Smooth muscle cell (in vitro differentiated cells): ENCODE results near the gene ALK. TPM values are rescaled to one million over a fixed set of nuclear protein-coding genes. Genes with fewer than 3 reads are reported as not detected.

Experiments
- DNase-seq: peaks from one replicate; lab custom pipeline; 2025; ENCODE audit not compliant: unreplicated experiment; lab: John Stamatoyannopoulos, UW
- H2AFZ ChIP-seq: fragments of 200-600 bp; sonication (generic); 2 replicates; pipeline ENCODE4 v1.6.0; 2016; ENCODE audit warnings: antibody characterized with exemption, low read depth, mild to moderate bottlenecking
- H3F3A ChIP-seq: fragments of 200-600 bp; sonication (generic); 2 replicates; pipeline ENCODE4 v1.6.0; 2017; ENCODE audit warnings: antibody characterized with exemption, low read depth
- H3K27ac ChIP-seq: fragments of 200-600 bp; sonication (generic); 2 replicates; pipeline ENCODE4 v1.5.1; 2016; ENCODE audit warnings: low read depth, mild to moderate bottlenecking
- H3K27me3 ChIP-seq: fragments of 200-600 bp; sonication (generic); 2 replicates; pipeline ENCODE4 v1.6.1; 2016; ENCODE audit warnings: low read depth, mild to moderate bottlenecking
- H3K36me3 ChIP-seq: fragments of 200-600 bp; sonication (generic); 2 replicates; pipeline ENCODE4 v1.5.1; 2016; ENCODE audit warnings: low read depth
- H3K4me1 ChIP-seq: fragments of 200-600 bp; sonication (generic); 2 replicates; pipeline ENCODE4 v1.5.1; 2016; ENCODE audit warnings: low read depth
- H3K4me2 ChIP-seq: fragments of 200-600 bp; sonication (generic); 2 replicates; pipeline ENCODE4 v1.6.0; 2016; ENCODE audit warnings: mild to moderate bottlenecking
- H3K4me3 ChIP-seq: fragments of 200-600 bp; sonication (generic); 2 replicates; pipeline ENCODE4 v1.5.1; 2016; ENCODE audit warnings: mild to moderate bottlenecking
- H3K79me2 ChIP-seq: fragments of 200-600 bp; sonication (generic); 2 replicates; pipeline ENCODE4 v1.6.0; 2016; ENCODE audit warnings: low read depth, mild to moderate bottlenecking
- H3K9ac ChIP-seq: fragments of 200-600 bp; sonication (generic); 2 replicates; pipeline ENCODE4 v1.6.0; 2016; ENCODE audit warnings: low read depth
- H3K9me3 ChIP-seq: fragments of 200-600 bp; sonication (generic); replicated peaks from 2 replicates; pipeline ENCODE4 v1.5.1; 2016; ENCODE audit warnings: low read depth
- H4K20me1 ChIP-seq: fragments of 200-600 bp; sonication (generic); 2 replicates; pipeline ENCODE4 v1.6.0; 2016; ENCODE audit warnings: low read depth
- WGBS: methylation state at CpG from one replicate; pipeline ENCODE4 v1.1.7; 2016; ENCODE audit warnings: low lambda C conversion rate; 5-methylcytosine and 5-hydroxymethylcytosine counted together
- polyA plus RNA-seq: library from polyadenylated mRNA; unstranded; fragments of >200 nt; fragmentation: Nextera tagmentation; extraction: Ambion mirVana; gene quantifications from 2 replicates; pipeline ENCODE4 v1.2.1, GENCODE V29; 2016
- total RNA-seq: library from RNA; depleted of rRNA; stranded (reverse); fragments of >200 nt; gene quantifications from 2 replicates; pipeline ENCODE4 v1.2.3, GENCODE V29; 2014
- TF ChIP-seq, protein P1 (sequence below): fragments of 200-600 bp; sonication (generic); IDR thresholded peaks from 2 replicates; pipeline ENCODE4 v1.5.1; 2017; ENCODE audit warnings: borderline replicate concordance, mild to moderate bottlenecking, antibody characterized with exemption; ENCODE audit not compliant: insufficient read depth, poor library complexity, severe bottlenecking

ALK gene
- total and polyA plus RNA-seq, 2 experiments from 2014 or later = 0.13 to 0.19 TPM

DNA sequence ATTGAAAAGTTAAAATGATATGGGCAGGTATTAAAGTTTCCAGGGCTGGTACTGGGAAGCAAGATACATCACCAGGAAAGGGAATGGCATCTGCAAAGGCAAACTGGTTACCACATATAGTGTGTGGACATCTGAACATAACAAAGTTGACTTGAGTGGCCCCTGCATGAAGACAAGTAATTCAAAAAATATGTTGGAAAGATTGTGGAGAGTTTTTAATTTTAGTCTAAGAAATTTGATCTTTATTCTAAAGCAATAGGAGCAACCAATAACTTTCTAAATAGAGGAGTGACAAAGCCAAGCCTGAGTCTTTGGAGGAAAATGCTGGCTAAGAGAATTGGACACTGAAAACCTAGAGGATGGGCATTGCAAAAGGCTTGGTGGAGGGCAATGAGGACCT, 278.2 kb downstream of the ALK start:
- H3K27ac ChIP-seq = no peak overlapping the region
- H3K9ac ChIP-seq = no peak overlapping the region
- H3K4me3 ChIP-seq = no peak overlapping the region
- H3K4me1 ChIP-seq = peaks cover 6% of the 10 kb centered on the region
- H2AFZ ChIP-seq = no peak overlapping the region
- no peaks in the 10 kb centered on the region for H3F3A ChIP-seq
- TF ChIP-seq, protein P1, sequence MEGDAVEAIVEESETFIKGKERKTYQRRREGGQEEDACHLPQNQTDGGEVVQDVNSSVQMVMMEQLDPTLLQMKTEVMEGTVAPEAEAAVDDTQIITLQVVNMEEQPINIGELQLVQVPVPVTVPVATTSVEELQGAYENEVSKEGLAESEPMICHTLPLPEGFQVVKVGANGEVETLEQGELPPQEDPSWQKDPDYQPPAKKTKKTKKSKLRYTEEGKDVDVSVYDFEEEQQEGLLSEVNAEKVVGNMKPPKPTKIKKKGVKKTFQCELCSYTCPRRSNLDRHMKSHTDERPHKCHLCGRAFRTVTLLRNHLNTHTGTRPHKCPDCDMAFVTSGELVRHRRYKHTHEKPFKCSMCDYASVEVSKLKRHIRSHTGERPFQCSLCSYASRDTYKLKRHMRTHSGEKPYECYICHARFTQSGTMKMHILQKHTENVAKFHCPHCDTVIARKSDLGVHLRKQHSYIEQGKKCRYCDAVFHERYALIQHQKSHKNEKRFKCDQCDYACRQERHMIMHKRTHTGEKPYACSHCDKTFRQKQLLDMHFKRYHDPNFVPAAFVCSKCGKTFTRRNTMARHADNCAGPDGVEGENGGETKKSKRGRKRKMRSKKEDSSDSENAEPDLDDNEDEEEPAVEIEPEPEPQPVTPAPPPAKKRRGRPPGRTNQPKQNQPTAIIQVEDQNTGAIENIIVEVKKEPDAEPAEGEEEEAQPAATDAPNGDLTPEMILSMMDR = no peak
- H3K36me3 ChIP-seq = no peaks in the 10 kb centered on the region
- peaks cover under 1% of the 10 kb centered on the region for H3K9me3 ChIP-seq
- H3K4me2 ChIP-seq = no peak overlapping the region
- no peaks in the 10 kb centered on the region for H3K79me2 ChIP-seq
- H3K27me3 ChIP-seq = peaks cover 24% of the 10 kb centered on the region
- H4K20me1 ChIP-seq = no peaks in the 10 kb centered on the region
- no peak for DNase-seq

DNA sequence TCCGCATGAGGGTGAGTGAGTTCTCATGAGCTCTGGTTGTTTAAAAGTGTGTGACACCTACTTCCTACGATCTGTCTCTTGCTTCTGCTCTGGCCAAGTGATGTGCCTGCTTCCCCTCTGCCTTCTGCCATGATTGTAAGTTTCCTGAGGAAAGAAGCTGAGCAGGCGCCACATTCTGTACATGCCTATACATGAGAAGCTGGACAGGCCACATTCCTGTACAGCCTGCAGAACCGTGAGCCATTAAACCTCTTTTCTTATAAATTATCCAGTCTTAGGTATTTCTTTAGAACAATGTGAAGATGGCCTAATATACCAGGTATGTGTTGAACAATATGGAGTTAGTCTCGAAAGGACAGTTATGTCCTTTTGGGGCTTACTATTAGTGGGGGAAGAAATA, 281.0 kb downstream of the ALK start:
- DNase-seq = no peak
- no peaks in the 10 kb centered on the region for H3K9me3 ChIP-seq
- H3K4me3 ChIP-seq = no peak overlapping the region
- 55% methylated on average over 5 of the region's 5 CpGs for WGBS
- no peaks in the 10 kb centered on the region for H3F3A ChIP-seq
- H3K4me1 ChIP-seq = peaks cover 6% of the 10 kb centered on the region
- no peak overlapping the region for H3K9ac ChIP-seq
- no peaks in the 10 kb centered on the region for H4K20me1 ChIP-seq
- H2AFZ ChIP-seq = no peak overlapping the region
- H3K4me2 ChIP-seq = peak overlapping the region; percentile 25
- TF ChIP-seq, protein P1 = no peak
- peak overlapping the region; percentile 53 for H3K27ac ChIP-seq
- peaks cover 24% of the 10 kb centered on the region for H3K27me3 ChIP-seq
- no peaks in the 10 kb centered on the region for H3K36me3 ChIP-seq
- no peaks in the 10 kb centered on the region for H3K79me2 ChIP-seq

- peaks cover 6% of the 10 kb centered on the region for H3K4me1 ChIP-seq
- H3K79me2 ChIP-seq = no peaks in the 10 kb centered on the region
- no peaks in the 10 kb centered on the region for H3K36me3 ChIP-seq
- no peaks in the 10 kb centered on the region for H3F3A ChIP-seq
- H3K4me3 ChIP-seq = no peak overlapping the region
- no peak overlapping the region for H3K4me2 ChIP-seq
- DNase-seq = no peak
- H3K9me3 ChIP-seq = no peaks in the 10 kb centered on the region
- H4K20me1 ChIP-seq = no peaks in the 10 kb centered on the region
- no peak overlapping the region for H2AFZ ChIP-seq
- peaks cover 24% of the 10 kb centered on the region for H3K27me3 ChIP-seq
- H3K9ac ChIP-seq = no peak overlapping the region
- WGBS = 96% methylated on average over 2 of the region's 2 CpGs
- H3K27ac ChIP-seq = no peak overlapping the region
- TF ChIP-seq, protein P1 = no peak
These were observed 282.7 kb downstream of the ALK start for GRCh38 chr2:29638641-29639040.

DNA sequence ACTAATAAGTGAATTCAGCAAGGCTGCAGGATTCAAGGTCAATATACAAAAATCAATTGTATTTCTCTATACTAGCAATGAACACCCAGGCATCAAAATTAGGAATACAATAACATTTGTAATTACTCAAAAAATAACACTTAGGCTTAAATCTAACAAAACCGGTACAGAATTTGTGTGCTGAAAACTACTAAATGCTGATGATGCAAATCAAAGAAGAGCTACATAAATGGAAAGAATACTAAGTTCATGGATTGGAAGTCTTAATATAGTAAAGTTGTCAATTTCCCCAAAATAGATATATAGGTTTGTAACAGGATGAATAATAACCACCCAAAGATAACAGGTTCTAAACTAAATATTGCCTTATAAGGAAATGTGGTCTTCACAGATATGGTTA, 286.5 kb downstream of the ALK start:
- no peaks in the 10 kb centered on the region for H3F3A ChIP-seq
- TF ChIP-seq, protein P1 = no peak
- 94% methylated on average over 1 of the region's 1 CpG for WGBS

More for the DNA sequence above, 286.5 kb downstream of the ALK start:
- Histone ChIP-seq H3K36me3 (no peaks in the 10 kb centered on the region), H3K4me2 (no peak overlapping the region), H4K20me1 (no peaks in the 10 kb centered on the region), H3K27ac (no peak overlapping the region), H2AFZ (no peak overlapping the region), H3K79me2 (no peaks in the 10 kb centered on the region), H3K4me3 (no peak overlapping the region), H3K4me1 (no peaks in the 10 kb centered on the region), H3K27me3 (peaks cover 12% of the 10 kb centered on the region), H3K9ac (no peak overlapping the region), H3K9me3 (no peaks in the 10 kb centered on the region)
- DNase-seq = no peak
